Measurements from ENCODE around the gene PAX7.
"Not testable (repeated sequence)": the region's sequence is repeated elsewhere in the genome, so short reads cannot be mapped to it uniquely, and the experiment has no call there.

PAX7 gene

GRCh38 chr1:18752409-18752808, 121.8 kb downstream of the PAX7 start:
- no peak for DNase-seq (ENCODE audit: low read depth, low spot score)

DNA sequence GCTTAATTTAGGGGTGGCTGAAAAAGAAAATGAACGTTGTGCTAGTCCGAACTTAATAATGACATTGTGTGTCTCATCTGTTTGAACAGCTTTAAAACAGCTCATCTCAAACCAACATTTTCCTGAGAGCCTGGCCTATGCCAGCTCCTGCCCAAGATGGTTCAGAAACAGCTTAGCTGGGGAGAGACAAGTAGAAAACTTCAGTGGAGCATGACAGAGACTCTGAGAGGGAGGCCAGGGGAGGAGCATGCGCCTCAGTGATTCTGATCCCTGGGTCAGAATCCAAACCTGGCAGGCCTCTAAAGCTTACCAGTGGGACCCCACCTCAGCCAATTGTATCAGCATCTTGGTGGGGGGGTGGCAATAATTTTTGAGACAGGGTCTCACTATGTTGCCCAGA, 129.5 kb downstream of the PAX7 start:
- DNase-seq (ENCODE audit: low read depth, low spot score), result no peak

DNA sequence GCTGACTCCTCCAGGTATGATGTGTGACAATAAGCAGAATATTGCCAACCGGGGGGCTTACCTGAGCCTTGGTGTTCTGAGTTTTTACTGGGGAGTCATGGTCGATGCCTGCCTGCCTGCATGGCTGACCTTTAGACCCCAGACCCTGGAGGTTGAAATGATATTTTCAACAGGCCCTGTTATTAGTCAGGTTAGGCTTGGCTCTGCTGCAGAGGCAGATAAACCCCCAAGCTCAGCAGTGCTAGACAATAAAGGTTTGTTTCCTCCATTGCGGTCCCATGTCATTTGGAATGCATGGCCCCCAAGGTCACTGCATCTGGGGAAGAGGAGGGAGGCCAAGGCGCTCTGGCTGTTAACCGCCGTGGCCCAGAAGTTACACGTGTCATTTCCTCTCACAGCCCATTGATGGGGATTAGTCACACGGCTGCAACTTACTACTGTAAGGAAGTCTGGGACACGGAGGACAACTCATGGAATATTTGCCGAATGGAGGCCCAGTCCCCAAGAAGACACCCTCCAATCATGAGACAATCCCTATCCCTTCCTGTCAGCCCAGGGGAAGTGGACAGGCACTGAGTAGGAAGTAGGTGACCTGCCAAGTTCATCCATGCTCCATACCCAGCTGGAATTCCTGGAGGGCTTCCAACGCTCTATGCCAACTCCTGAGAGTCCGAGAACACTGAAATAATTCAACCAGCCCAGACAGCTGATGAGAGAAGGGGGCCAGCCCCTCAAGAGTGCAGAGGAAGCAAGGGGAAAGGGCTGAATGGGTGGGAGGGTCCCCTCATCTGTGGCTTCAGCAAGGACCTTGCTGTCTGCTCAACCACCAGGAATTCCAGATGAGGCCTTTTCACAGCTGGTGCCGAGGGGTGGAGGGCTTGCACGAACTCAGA, 131.5 kb downstream of the PAX7 start:
- DNase-seq (ENCODE audit: low read depth, low spot score), result no peak

- no peak for DNase-seq (ENCODE audit: low read depth, low spot score)
Observed at GRCh38 chr1:18764362-18764761, 133.7 kb downstream of the PAX7 start.

GRCh38 chr1:18765725-18766124, 135.1 kb downstream of the PAX7 start:
- no peak for DNase-seq (ENCODE audit: low read depth, low spot score)

DNA sequence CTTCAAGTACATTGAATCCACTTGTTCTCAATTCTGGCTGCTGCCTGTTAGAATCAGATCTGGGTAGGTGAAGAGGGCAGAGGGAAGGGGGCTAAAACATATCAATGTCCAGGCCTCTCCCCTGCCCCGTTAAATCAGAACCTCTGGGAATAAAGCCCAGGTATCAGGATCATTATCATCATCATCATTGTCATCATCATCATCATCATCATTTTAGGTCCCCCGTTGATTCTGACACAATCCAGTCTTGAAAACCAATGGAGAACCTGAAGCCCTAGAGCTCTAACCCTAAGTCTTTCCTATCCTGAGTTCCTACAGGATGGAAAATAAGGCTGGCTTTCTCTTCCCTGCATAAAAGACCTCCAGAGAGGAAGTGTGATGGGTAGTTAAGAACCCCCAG, 135.7 kb downstream of the PAX7 start:
- no peak for DNase-seq (ENCODE audit: low read depth, low spot score)

DNA sequence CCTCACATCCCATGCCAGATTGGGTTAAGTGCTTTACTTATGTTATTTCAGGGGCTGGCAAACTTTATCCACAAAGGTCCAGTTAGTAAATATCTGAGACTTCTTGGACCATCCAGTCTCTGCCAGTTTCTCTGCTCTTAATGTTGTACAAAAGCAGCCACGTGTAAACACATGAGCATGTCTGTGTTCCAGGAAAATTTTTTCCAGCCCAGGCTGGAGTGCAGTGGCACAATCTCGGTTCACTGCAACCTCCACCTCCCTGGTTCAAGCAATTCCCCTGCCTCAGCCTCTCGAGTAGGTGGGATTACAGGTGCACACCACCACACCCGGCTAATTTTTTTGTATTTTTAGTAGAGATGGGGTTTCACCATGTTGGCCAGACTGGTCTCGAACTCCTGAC, 136.9 kb downstream of the PAX7 start:
- not testable (repeated sequence) for DNase-seq (ENCODE audit: low read depth, low spot score)

GRCh38 chr1:18768086-18768485, 137.4 kb downstream of the PAX7 start:
- no peak for DNase-seq (ENCODE audit: low read depth, low spot score)

- DNase-seq (ENCODE audit: low read depth, low spot score), result no peak
Observed at GRCh38 chr1:18769140-18769539, 138.5 kb downstream of the PAX7 start.

DNA sequence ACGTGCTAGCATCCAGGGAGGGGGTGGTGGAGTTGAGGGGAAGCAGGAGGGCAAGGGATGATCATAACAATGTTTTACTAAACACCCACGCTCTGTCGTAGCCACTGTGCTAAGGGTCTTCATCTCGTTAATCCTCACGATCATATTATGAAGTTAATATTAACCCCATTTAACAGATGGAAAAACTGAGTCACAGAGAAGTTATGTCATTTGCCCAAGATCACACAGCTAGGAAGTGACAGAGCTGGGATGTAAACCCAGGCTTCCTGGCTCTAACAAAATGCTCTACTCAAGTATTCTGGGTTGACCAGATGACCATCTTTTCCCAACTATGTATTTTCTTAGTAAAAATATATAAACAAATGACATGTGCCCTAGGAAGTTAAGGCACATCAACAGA, 140.2 kb downstream of the PAX7 start:
- no peak for DNase-seq (ENCODE audit: low read depth, low spot score)

- DNase-seq (ENCODE audit: low read depth, low spot score), result no peak
Observed at GRCh38 chr1:18773753-18774152, 143.1 kb downstream of the PAX7 start.

DNA sequence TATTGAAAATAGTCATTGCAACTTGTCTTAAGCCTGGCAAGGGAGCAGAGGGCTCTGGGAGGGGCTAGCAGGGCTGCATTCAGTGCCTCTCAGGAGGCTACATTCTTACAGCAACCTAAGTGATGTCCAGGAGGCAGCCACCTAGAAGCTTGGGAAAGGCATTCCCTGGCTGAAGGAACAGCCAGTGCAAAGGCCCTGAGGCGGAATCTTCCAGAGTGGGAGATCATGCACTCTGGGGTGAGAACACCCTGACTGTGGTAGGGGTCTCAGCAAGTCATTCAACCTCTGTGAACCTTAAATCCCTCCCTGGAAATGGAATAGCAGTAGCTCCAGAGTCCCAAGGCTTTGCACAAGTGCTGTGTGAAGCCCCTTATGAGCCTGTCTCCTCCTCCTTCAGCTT, 144.7 kb downstream of the PAX7 start:
- no peak for DNase-seq (ENCODE audit: low read depth, low spot score)

DNA sequence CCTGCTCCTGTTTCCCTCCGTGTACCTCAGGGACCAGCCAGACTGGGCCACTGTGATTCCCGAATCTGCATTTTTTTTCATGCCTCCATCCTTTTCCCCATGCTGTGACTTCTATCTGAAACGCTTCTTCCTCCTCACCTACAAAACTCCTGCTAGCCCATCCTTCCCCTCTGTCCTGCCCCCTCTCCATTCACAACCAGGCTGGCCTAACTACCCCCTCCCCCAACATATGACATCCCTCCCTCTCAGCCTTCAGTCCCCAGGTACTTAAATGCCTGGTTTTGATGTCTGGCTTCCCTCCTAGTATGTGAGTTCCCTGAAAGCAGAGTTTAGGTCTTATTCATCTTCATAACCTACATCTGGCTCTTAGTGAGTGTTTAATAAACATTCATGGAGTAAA, 146.1 kb downstream of the PAX7 start:
- no peak for DNase-seq (ENCODE audit: low read depth, low spot score)

GRCh38 chr1:18778437-18778836, 147.8 kb downstream of the PAX7 start:
- DNase-seq (ENCODE audit: low read depth, low spot score), result no peak

DNA sequence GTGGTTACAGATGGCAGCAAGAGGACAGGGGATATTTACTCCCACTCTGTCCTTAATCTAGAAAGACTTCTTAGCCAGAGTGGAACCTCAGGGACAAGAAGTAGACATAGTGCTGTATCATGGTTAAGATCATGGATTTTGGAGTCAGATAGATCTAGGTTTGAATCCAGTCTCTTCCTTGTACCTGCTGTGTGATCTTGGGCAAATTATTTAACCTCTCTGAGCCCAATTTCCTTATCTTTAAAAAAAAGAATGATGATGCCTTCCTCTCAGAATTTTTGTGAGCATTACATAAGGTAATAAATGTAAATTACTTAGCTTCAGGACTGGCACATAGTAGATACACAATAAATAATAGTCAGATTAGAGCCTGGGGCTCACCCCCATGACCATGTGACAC, 150.4 kb downstream of the PAX7 start:
- no peak for DNase-seq (ENCODE audit: low read depth, low spot score)

- no peak for DNase-seq (ENCODE audit: low read depth, low spot score)
Observed at GRCh38 chr1:18783705-18784481, 153.2 kb downstream of the PAX7 start.

DNA sequence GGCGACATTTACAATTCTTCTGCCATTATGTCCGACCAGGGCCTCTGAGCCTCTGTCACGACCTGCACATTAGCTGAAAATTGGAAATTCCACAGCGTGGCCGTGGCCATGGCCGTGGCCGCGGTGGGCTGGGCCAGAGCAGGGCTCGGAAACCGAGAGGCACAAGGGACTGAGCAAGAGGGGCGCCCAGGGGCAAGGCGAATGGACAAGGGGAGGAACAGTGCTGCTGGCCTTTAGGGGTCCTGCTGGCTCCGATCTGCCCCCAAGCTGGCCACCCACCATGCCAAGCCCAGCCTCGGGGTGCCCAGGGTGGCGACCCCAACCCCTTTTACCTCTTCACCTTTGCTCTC, 153.8 kb downstream of the PAX7 start:
- no peak for DNase-seq (ENCODE audit: low read depth, low spot score)

DNA sequence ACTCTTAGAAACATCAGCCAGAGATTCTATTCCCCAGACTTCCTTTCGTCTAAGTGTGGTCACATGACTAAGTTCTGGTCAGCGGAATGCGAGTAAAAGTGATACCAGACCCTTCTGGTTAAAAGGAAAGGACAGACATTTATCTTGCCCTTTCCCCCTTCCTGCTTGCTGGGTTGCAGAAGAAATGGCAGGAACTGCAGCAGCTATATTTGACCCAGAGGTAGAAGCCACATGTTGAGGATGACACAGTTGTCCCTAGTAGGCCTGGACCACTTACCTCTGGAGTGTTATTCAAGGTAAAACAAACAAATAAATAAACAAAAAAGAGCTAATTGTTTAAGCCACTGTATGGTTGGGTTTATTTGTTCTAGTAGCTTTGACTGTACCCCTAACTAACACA, 155.5 kb downstream of the PAX7 start:
- DNase-seq (ENCODE audit: low read depth, low spot score), result no peak

GRCh38 chr1:18787825-18788385, 157.3 kb downstream of the PAX7 start:
- no peak for DNase-seq (ENCODE audit: low read depth, low spot score)

DNA sequence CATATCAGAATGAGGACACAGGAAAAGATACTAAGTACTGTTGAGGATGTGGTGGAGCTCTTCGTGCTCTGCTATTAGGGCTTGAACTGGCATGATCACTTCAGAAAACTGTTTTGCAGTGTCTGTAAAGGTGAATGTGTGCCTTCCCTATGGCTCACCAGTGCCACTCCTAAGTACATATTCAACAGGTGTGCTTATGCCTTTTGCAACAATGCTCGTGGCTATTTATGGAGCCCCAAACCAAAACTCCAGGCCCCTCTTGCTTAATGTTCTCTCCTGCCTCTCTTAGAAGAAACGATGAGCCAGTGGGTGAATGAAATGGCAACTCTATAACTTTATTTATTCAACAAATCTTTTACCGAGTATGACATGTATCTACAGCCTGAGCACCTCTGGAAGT, 158.6 kb downstream of the PAX7 start:
- no peak for DNase-seq (ENCODE audit: low read depth, low spot score)

DNA sequence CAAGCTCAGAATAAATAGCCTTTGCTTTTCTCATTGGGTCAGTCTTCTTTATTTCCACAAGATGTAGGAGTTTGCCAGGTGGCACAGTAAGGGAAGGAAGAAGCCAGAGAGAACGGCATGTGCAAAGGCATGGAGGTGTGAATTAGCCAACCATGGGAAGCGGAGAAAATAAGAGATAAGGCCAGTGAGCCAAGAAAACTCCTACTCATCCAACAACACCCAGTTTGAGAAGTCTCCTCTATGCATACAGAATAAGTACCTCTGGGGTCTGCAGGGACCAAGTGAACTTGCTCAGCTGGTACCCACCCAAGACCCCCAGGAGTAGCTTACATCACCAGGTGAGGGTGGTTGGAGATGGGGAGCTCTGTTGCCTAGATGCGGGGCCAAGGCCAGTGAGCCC, 162.1 kb downstream of the PAX7 start:
- no peak for DNase-seq (ENCODE audit: low read depth, low spot score)

DNA sequence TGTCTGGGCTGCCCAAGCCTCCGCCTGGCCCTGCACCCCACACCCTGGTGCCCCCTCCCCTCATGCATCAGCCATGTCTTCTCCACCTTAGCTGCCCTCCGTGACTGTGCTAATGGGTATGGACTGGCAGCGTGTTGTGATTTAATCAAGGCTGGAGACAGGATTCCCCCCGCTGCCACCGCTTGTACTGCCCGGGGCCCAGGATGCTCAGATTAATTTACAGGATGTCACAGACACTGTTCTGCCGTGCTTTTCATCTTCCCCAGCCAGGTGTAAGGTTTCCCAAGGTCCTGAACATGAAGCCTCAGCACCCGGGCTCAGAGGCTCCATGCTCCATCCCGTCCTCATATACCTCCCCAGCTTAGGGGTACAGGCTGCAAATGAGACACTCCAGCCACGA, 162.5 kb downstream of the PAX7 start:
- DNase-seq (ENCODE audit: low read depth, low spot score), result no peak

DNA sequence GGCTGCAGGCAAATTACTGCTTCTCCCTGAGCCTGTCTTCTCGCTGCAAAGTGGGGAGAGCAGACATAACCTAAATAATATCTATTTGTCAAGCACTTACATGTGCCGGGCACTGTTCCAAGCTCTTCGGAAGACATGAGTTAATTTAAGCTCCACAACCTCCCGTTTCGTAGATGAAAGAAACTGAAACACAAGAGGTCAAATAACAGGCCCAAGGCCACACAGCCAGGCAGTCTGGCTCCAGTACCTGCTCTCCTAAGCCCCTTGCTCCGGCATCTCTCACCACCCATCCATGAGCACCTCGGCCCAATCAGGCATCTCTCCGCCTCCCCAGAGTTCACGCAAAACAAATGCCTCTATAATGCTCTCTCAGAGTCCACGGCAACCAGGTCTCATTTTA, 163.4 kb downstream of the PAX7 start:
- DNase-seq (ENCODE audit: low read depth, low spot score), result no peak
